ENCODE data around the gene SEC31B.

- no peak for TF ChIP-seq RAD21 (IDR thresholded peaks at IDR 0.05; ENCODE audit: low read depth)
- no peak for TF ChIP-seq MAX (IDR thresholded peaks at IDR 0.05)
- no peak for TF ChIP-seq YY1 (IDR thresholded peaks at IDR 0.05; ENCODE audit: low read depth)
- no peak for TF ChIP-seq EGR1 (IDR thresholded peaks at IDR 0.05)
- no peak for TF ChIP-seq CEBPB (IDR thresholded peaks at IDR 0.05)
- TF ChIP-seq TEAD4 (IDR thresholded peaks at IDR 0.05), result no peak
- TF ChIP-seq EP300 (IDR thresholded peaks at IDR 0.05; ENCODE audit: borderline replicate concordance), result no peak
- TF ChIP-seq FOXM1 (IDR thresholded peaks at IDR 0.05; ENCODE audit: borderline replicate concordance, low read depth), result no peak
- no peak for TF ChIP-seq TCF12 (IDR thresholded peaks at IDR 0.05; ENCODE audit: low read depth)
- no peak for TF ChIP-seq REST (IDR thresholded peaks at IDR 0.05; ENCODE audit: low read depth)
- no peak for TF ChIP-seq CREB1 (IDR thresholded peaks at IDR 0.05; ENCODE audit: low read depth)
- no peak for TF ChIP-seq TAF1 (IDR thresholded peaks at IDR 0.05; ENCODE audit: low read depth)
- no peak for TF ChIP-seq ZBTB7A (IDR thresholded peaks at IDR 0.05; ENCODE audit: low read depth)
These were observed 30.3 kb downstream of the SEC31B start for GRCh38 chr10:100489396-100489795.

Data from Ishikawa (cell line).